ENCODE data around the gene DNAJA3. TPM values are rescaled to one million over a fixed set of nuclear protein-coding genes. Genes with fewer than 3 reads are reported as not detected.

The DNAJA3 gene
- total and polyA plus RNA-seq, 9 of the 15 experiments (the other 6 are each of a cell fraction or from before 2014, with no cell fraction given) = 8.1 to 105 (median 79.0) TPM

DNA sequence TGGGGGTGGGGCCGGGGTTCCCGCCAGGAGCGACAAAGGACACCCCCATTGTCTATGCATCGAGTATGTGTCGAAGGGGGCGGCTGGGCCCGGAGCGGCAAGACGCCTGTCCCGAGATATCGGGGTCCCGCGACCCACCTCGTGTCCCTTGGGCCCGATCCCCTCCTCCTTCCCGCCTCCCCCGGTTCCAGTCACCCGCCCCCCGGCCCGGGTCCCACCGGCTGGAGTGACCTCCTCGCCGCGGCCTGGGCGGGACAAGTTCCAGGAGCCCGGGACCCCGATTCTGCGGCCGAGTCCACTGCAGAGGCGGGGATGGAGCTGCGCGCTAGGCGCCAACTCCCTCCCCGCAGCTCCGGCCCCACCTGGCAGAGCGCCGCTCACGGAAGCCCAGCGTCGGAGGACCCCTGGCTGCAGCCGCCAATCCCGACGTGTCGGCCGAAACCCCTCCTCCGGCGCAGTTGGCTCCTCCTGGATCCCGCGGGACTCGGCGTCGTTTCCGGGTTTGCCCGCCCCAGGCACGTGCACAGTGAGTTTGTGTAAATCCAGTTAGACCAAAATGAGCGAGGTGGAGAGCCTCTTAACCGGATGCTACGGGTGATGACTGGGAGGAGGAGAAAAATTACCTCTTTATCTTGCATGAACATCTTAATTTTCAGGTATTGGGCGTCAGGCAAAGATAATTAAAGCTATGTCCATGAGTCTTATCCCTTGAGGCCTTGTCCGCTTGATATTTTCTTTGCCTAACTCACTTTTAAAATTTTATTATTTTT is 48.7 kb downstream of the DNAJA3 start, which contains the start of gene NMRAL1 (continued):
- TF ChIP-seq ZNF407 (IDR thresholded peaks at IDR 0.05; ENCODE audit: low read depth) (no peak), HLTF (IDR thresholded peaks at IDR 0.05) (no peak), TRIM25 (IDR thresholded peaks at IDR 0.05; ENCODE audit: borderline replicate concordance) (no peak), WHSC1 (IDR thresholded peaks at IDR 0.05; ENCODE audit: low read length) (no peak), MAFG (tag; conservative IDR thresholded peaks at IDR 0.05) (peak; percentile 54), PHF8 (IDR thresholded peaks at IDR 0.05; ENCODE audit: borderline replicate concordance, low read length) (peak; percentile 76), ZBTB17 (CRISPR knock-in tag; IDR thresholded peaks at IDR 0.05) (no peak), ZNF785 (CRISPR knock-in tag; IDR thresholded peaks at IDR 0.05) (no peak), YY1 (IDR thresholded peaks at IDR 0.05; ENCODE audit: borderline replicate concordance in 1 of 3, control insufficient read depth in 1 of 3, extremely low read depth in 1 of 3, insufficient read depth in 3 of 3, insufficient read length in 1 of 3, insufficient replicate concordance in 2 of 3, low read depth in 1 of 3, low read length in 2 of 3) (peak in 2 of 3 experiments; percentile 73 to 78), ZNF143 (CRISPR knock-in tag; IDR thresholded peaks at IDR 0.05) (no peak), TGIF2 (CRISPR knock-in tag; IDR thresholded peaks at IDR 0.05) (no peak), DEAF1 (CRISPR knock-in tag; IDR thresholded peaks at IDR 0.05) (no peak)
- TF ChIP-seq, protein P1, sequence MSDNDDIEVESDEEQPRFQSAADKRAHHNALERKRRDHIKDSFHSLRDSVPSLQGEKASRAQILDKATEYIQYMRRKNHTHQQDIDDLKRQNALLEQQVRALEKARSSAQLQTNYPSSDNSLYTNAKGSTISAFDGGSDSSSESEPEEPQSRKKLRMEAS (CRISPR knock-in tag; IDR thresholded peaks at IDR 0.05) = peak; percentile 88
